ENCODE results near the gene ZBTB1. TPM values are rescaled to one million over a fixed set of nuclear protein-coding genes. Genes with fewer than 3 reads are reported as not detected.

The ZBTB1 gene
- total and polyA plus RNA-seq, 10 of the 15 experiments (the other 5 are each of a cell fraction or from before 2014, with no cell fraction given), result 12.3 to 127 (median 40.0) TPM

DNA sequence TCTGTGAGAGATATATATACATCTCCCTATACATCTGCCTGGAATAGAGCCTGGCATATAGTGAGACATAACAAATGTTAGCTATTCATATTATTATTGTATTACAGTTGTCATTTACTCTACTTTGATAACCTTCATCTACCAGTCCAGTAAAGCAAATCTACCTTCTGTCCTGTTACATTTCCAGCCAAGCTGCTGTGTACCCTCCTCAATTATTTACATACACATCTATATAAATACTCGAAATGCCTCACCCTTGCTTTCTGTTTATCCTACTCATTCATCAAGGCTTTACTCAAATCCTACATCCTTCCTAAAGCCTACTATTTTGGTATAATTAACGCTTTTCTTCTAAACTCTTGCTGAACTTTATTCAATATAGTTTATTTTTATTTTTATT lies 8.7 kb downstream of the ZBTB1 start:
- H3K79me2 ChIP-seq (ENCODE audit: control insufficient read depth, insufficient read depth, low read length), result peaks cover 93% of the 10 kb centered on the region
- CTCF ChIA-PET, result interaction anchor here (0.6 to 1.7 kb wide), 5 partner anchors 16 to 124 kb away, joined by 3 to 4 read pairs (median 3); no protein-coding TSS in a partner anchor
- no peak overlapping the region for H2AFZ ChIP-seq (ENCODE audit: control insufficient read depth, low read depth, low read length)
- H3K4me2 ChIP-seq (ENCODE audit: control insufficient read depth, insufficient read depth), result no peak overlapping the region
- H3K27ac ChIP-seq (ENCODE audit: control insufficient read depth, insufficient read depth), result no peak overlapping the region
- POLR2A ChIA-PET, result interaction anchor here (0.6 kb wide), 2 partner anchors 33 to 72 kb away, joined by 5 to 6 read pairs; no protein-coding TSS in a partner anchor
- in situ Hi-C loops (cut with MboI), result no loop called here
- no peaks in the 10 kb centered on the region for H3K9me3 ChIP-seq (replicated peaks; ENCODE audit: control insufficient read depth, insufficient read depth, low read length)
- SMC1A ChIA-PET (ENCODE audit: uncharacterized antibody, unreplicated experiment), result interaction anchor here (3.1 kb wide), 1 partner anchor 11 kb away, joined by 14 read pairs; no protein-coding TSS in a partner anchor
- H4K20me1 ChIP-seq (ENCODE audit: control insufficient read depth, insufficient read depth), result peaks cover 5% of the 10 kb centered on the region
- DNase-seq (ENCODE audit: low read depth, low spot score) (no peak), FAIRE-seq (no peak), ATAC-seq (no peak)
- intact Hi-C loops (cut with micrococcal nuclease; ENCODE audit: unreplicated experiment), result no loop called here
- RAD21 ChIA-PET (ENCODE audit: unreplicated experiment), result no interaction called here
- no peak overlapping the region for H3K9ac ChIP-seq (ENCODE audit: control insufficient read depth, insufficient read depth, low read length)
- H3K4me3 ChIP-seq, result no peak overlapping the region
- 16% methylated on average over 2 of the region's 2 CpGs for WGBS (ENCODE audit: insufficient coverage, insufficient replicate concordance, low lambda C conversion rate, missing lambda C conversion rate)
- H3K27me3 ChIP-seq (replicated peaks in 1 of 2; ENCODE audit: control insufficient read depth in 2 of 2, insufficient read depth in 2 of 2, low read length in 1 of 2), result no peaks in the 10 kb centered on the region
- peaks cover 27% of the 10 kb centered on the region for H3K4me1 ChIP-seq (ENCODE audit: control insufficient read depth, insufficient read depth, low read length)
- TF ChIP-seq POU2F2 (IDR thresholded peaks at IDR 0.05; ENCODE audit: borderline replicate concordance, low read depth, low read length) (no peak), FOS (IDR thresholded peaks at IDR 0.05; ENCODE audit: borderline replicate concordance, extremely low read depth, insufficient read length) (no peak), ZSCAN29 (IDR thresholded peaks at IDR 0.05) (no peak), RCOR1 (conservative IDR thresholded peaks at IDR 0.05; ENCODE audit: low read depth, low read length) (no peak), SKIL (IDR thresholded peaks at IDR 0.05; ENCODE audit: low read depth, poor library complexity, severe bottlenecking) (no peak), PAX8 (IDR thresholded peaks at IDR 0.05) (no peak), SPI1 (IDR thresholded peaks at IDR 0.05; ENCODE audit: borderline replicate concordance, insufficient read depth, low read depth, low read length) (no peak)
- BruUV-seq (replicated peaks), result no TSS peak
- H3K36me3 ChIP-seq (ENCODE audit: control insufficient read depth in 2 of 2, insufficient read depth in 2 of 2, low read length in 1 of 2), result peaks cover 0 to 11% of the 10 kb centered on the region in 2 experiments; a peak in 3 of 4 replicates

All from GM12878 (cell line).